ENCODE measurements around the gene IL9. TPM values are rescaled to one million over a fixed set of nuclear protein-coding genes. Genes with fewer than 3 reads are reported as not detected.

Gene IL9
- total RNA-seq, 1 experiment from 2014 or later, result not detected

- Histone ChIP-seq H3K4me3 (ENCODE audit: low read depth in 2 of 2, low read length in 2 of 2) (no peak overlapping the region), H3K9me3 (ENCODE audit: control insufficient read depth, insufficient read depth, low read depth, low read length) (no peaks in the 10 kb centered on the region), H3K4me1 (ENCODE audit: control insufficient read depth, insufficient read depth, low read length) (no peaks in the 10 kb centered on the region), H3K36me3 (ENCODE audit: control insufficient read depth, insufficient read depth, low read length) (no peaks in the 10 kb centered on the region), H3K27me3 (ENCODE audit: control insufficient read depth, insufficient read depth, low read length) (peaks cover under 1% of the 10 kb centered on the region), H3K27ac (ENCODE audit: low read length) (no peak overlapping the region)
- ChIA-PET CTCF (no interaction called here), POLR2A (no interaction called here)
- in situ Hi-C loops (cut with HindIII; ENCODE audit: low pct_unique_long_range_greater_than_20kb, low sequenced_read_pairs) (no loop called here), intact Hi-C loops (cut with micrococcal nuclease; ENCODE audit: unreplicated experiment) (no loop called here)
- DNase-seq (ENCODE audit: low read depth, low spot score) (no peak), ATAC-seq (no peak)
- no TSS peak for BruUV-seq (replicated peaks)
- TF ChIP-seq POLR2AphosphoS5 (IDR thresholded peaks at IDR 0.05; ENCODE audit: low read depth, low read length) (no peak), SIN3A (IDR thresholded peaks at IDR 0.05; ENCODE audit: borderline replicate concordance, insufficient read depth, low read depth, low read length) (no peak), TCF7L2 (IDR thresholded peaks at IDR 0.05; ENCODE audit: low read depth, low read length) (no peak), REST (IDR thresholded peaks at IDR 0.05; ENCODE audit: insufficient read depth in 1 of 2, low read depth in 2 of 2, low read length in 1 of 2) (no peak), CTCF (IDR thresholded peaks at IDR 0.05) (no peak)
These were observed 4.6 kb upstream of the IL9 start for GRCh38 chr5:135900276-135900675.

GRCh38 chr5:135898651-135899050 is 3.0 kb upstream of the IL9 start:
- in situ Hi-C loops (cut with HindIII; ENCODE audit: low pct_unique_long_range_greater_than_20kb, low sequenced_read_pairs), result no loop called here

More at GRCh38 chr5:135898651-135899050, 3.0 kb upstream of the IL9 start:
- ChIA-PET POLR2A (no interaction called here), CTCF (no interaction called here)
- ATAC-seq, result no peak
- H3K4me1 ChIP-seq (ENCODE audit: control insufficient read depth, insufficient read depth, low read length), result no peaks in the 10 kb centered on the region
- H3K4me3 ChIP-seq (ENCODE audit: low read depth in 2 of 2, low read length in 2 of 2), result no peak overlapping the region
- DNase-seq (ENCODE audit: low read depth, low spot score), result no peak
- BruUV-seq (replicated peaks), result no TSS peak
- H3K9me3 ChIP-seq (ENCODE audit: control insufficient read depth, insufficient read depth, low read depth, low read length), result no peaks in the 10 kb centered on the region
- intact Hi-C loops (cut with micrococcal nuclease; ENCODE audit: unreplicated experiment), result no loop called here
- no peaks in the 10 kb centered on the region for H3K36me3 ChIP-seq (ENCODE audit: control insufficient read depth, insufficient read depth, low read length)
- no peak overlapping the region for H3K27ac ChIP-seq (ENCODE audit: low read length)
- no peak for TF ChIP-seq POLR2AphosphoS5 (IDR thresholded peaks at IDR 0.05; ENCODE audit: low read depth, low read length)
- TF ChIP-seq CTCF (IDR thresholded peaks at IDR 0.05), result no peak
- no peak for TF ChIP-seq TCF7L2 (IDR thresholded peaks at IDR 0.05; ENCODE audit: low read depth, low read length)
- TF ChIP-seq SIN3A (IDR thresholded peaks at IDR 0.05; ENCODE audit: borderline replicate concordance, insufficient read depth, low read depth, low read length), result no peak
- no peak for TF ChIP-seq REST (IDR thresholded peaks at IDR 0.05; ENCODE audit: insufficient read depth in 1 of 2, low read depth in 2 of 2, low read length in 1 of 2)
- H3K27me3 ChIP-seq (ENCODE audit: control insufficient read depth, insufficient read depth, low read length), result no peaks in the 10 kb centered on the region; the same call in 1 of the 2 replicates

All from Panc1 (cell line).